ELR (cell line): ENCODE data around the gene CPTP.
A peak's percentile ranks its signal among the peaks of the same experiment; 100 is the strongest.
"Not testable (repeated sequence)": the region's sequence is repeated elsewhere in the genome, so short reads cannot be mapped to it uniquely, and the experiment has no call there.

ENCODE experiments used
- DNase-seq: peaks from one replicate; pipeline ENCODE4 v3.0.0-alpha.2; 2015; ENCODE audit warnings: low read depth

Gene CPTP

DNA sequence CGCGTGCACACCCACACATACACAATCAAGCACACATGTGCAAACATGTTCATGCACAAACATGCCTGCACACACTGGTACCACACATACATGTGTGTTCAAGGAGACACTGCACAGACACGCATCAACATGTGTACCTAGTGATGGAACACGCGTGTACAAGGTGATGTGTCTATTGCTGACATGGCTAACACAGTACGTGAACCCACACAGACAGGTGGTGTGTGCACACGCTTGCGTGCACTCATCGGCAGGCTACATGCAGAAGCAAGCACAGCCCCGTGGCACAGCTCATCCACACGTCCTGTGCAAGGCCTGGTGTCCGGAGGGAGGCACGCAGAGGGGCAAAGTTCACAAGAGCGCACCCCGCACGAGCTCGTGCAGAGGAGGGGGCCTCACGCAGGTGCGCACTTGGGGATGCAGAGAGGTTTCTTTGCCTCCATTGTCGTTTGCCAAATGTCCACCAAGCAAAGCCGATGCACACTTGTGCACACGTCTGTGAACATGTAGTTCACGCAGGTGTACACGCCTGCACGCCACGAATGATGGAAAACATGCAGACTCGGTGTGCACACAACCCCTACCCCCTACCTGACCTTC lies 17.8 kb upstream of the CPTP start:
- DNase-seq: no peak

DNA sequence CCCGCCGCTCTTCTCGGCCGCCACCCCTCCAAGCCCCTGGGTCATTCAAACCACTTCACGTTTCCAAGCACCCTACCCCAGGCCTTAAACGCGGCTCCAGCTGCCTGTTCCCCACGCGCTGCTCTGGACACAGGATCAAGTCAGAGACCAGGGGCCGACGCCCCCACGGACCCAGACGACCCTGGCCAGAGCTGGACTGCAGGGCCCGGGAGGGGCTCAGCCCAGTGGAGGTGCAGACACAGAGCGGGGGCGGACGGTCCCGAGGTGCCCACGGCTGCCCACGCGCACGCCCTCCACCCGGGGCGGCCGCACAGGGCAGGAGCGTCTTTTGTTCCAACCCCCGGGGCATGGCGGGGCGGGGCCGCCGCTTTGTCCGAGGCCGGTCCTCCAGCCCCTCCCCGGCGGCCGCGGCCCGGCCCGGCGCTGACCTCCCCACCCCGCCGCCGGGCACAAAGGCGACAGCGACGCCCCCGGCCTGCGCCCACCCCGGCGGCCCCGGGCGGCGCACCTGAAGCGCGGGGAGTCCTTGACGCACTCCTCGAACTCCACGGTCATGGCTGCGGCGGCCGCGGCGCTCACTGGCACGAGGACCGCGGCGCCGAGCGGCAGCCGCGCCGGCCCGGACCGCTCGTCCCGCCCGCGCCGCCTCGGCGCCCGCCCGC lies 17.2 kb upstream of the CPTP start:
- peak; percentile 47 for DNase-seq

DNA sequence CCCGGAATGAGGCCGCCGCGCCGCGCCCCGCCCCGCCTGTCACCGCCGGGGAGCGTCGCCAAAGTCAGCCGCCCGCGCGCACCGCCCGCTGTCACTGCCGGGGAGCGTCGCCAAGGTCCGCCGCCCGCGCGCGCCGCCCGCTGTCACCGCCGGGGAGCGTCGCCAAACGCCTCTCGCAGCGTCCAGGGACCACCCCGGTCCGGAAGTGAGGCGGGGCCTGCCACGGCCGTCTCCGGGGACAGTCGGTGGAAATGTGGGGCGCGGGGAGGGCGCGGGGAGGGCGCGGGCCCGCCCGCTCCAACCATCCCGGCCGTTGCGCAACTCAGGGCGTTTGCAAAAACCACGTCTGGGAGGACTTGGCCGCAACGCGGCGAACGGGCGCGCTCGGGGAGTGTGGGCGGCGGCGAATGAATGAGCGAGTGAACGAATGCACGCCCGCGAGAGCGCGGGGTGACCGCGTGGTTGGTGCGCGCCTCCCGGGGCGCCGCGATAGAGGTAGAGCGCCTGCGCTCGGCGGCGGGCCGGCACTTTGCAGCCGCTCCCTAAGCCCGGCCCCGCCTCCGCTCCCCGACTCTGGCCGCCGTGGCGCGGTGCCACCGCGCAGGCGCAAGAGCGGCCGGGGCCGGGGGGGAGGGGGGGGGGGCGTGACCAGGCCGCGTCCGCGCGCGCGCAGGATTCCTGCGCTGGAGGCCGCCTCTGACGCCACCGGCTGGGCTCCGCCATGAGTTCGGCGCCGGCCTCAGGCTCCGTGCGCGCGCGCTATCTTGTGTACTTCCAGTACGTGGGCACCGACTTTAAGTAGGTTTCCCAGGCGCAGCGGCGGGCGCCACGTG lies 16.5 kb upstream of the CPTP start, which contains the start of the genes ACAP3 and PUSL1:
TSS of gene ACAP3 (minus strand) at position 8 of the 833 bp plus-strand sequence. CDS start 115 bp downstream, outside the sequence.
TSS of gene PUSL1 (plus strand) at position 675 of the 833 bp plus-strand sequence. CDS start at position 722, 47 bp downstream.
- DNase-seq: peak; percentile 91

DNA sequence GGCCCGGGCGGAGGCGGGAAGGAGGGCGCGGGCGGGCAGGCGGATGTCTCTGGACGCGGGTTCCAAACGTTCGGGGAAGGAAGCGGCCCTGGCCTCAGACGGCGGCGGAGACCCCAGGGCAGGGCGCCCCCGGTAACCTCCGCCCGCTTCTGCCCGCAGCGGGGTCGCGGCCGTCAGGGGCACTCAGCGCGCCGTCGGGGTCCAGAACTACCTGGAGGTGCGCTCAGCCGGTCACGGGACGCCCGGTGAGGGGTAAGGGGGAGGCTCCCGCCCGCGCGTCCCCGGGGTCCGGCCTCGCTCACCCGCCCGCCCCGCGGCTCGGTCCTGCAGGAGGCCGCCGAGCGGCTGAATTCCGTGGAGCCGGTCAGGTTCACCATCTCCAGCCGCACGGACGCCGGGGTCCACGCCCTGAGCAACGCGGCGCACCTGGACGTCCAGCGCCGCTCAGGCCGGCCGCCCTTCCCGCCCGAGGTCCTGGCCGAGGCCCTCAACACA lies 15.8 kb upstream of the CPTP start:
- DNase-seq: no peak

DNA sequence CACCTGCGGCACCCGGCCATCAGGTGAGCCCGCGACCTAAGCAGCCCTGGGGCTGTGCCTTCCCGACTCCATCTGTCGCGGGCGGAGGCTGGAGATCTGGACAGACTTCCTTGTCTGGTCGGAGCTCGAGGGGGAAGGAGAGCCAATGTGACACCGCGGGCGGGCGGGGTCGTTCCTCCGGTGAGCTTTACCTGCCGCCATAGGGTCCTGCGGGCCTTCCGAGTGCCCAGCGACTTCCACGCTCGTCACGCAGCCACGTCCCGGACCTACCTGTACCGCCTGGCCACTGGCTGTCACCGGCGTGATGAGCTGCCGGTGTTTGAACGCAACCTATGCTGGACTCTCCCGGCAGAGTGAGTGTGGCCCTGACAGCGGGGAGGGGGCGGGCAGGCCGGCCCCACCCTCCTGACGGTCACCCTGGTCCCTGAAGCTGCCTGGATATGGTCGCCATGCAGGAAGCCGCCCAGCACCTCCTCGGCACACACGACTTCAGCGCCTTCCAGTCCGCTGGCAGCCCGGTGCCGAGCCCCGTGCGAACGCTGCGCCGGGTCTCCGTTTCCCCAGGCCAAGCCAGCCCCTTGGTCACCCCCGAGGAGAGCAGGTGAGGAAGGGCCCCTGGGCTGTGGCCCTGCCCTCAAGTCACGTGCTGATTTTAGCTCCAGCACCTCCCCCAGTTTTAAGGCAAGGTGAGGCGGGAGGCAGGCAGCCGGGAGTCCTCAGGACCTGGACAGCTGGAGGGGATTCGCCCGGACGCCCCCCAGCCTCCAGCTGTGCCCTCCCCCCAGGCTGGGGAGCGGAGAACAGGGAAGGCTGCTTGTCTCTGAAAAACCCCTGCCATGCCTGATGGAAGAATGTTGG lies 15.1 kb upstream of the CPTP start:
- peak; percentile 40 for DNase-seq

DNA sequence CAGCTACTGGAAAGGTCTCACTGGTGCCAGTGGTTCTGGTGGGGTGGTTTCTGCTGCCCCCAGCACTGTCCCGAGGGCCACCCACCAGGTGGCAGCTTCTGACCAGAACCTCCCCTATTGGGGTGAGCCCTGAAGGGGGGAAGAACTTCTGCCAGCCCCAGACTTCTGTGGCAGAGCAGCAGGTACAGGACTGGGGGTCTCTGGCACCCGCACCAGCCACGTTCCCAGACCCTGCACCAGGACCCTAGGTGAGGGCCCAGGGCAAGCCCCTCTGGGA lies 14.6 kb upstream of the CPTP start:
- no peak for DNase-seq

DNA sequence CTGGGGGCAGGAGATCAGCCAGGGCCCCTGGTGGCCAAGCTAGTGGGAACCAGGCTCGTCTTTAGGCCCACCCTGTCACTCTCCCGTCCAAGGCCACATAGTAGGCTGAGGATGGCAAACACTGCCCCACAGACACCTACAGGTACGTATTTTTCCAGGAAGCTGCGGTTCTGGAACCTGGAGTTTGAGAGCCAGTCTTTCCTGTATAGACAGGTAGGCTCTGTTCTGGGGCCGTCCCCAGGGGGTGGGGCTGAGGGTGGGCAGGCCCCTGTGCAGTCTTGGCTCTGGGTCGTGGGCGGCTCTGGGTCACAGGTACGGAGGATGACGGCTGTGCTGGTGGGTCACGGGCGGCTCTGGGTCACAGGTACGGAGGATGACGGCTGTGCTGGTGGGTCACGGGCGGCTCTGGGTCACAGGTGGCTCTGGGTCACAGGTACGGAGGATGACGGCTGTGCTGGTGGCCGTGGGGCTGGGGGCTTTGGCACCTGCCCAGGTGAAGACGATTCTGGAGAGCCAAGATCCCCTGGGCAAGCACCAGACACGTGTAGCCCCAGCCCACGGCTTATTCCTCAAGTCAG lies 14.0 kb upstream of the CPTP start:
- DNase-seq: no peak

DNA sequence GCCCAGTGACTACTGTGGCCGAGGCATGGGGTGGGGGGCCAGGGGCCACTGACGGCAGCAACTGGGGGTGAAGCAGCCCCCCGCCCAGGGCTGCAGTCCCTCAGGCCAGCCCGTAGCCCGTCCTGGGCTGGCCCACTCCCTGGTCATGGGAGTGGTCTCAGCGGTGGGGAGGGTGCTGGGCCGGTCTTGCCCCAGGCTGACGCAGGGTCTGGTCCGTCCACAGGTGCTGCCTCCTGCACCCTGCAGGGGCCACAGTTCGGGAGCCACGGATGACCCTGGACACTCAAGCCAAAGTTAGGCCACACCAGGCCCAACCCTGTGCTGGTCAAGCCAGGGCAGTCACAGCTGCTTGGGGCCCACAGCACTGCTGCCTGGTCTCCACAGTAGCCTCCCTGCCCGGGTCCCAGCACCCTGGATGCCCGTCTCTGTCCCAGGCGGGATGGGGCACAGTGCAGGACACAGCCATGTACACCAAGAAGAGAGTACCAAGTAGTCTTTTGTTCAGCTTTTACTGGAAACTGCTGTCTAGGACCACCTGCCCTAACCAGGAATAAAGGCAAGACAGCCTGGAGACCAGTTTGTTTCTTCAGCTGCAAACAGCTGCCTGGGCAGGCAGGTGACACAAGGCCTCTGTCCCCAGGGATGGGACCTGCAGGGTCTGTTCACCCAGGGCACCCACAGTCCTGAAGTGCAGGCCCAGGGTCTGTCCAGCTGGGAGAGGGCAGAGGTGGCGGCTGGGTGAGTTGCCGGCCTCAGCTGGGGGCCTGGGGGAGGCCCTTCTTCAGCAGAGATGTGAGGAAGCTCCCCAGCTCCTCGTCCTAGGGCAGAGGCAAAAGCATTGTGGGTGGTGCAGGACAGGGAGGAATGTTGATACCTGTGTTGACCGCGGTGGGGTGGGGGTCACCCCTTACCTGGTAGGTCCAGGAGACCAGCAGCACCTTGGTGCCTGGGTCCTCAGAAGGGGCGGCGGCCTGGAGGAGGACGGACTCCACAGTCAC lies 13.2 kb upstream of the CPTP start:
- no peak for DNase-seq

DNA sequence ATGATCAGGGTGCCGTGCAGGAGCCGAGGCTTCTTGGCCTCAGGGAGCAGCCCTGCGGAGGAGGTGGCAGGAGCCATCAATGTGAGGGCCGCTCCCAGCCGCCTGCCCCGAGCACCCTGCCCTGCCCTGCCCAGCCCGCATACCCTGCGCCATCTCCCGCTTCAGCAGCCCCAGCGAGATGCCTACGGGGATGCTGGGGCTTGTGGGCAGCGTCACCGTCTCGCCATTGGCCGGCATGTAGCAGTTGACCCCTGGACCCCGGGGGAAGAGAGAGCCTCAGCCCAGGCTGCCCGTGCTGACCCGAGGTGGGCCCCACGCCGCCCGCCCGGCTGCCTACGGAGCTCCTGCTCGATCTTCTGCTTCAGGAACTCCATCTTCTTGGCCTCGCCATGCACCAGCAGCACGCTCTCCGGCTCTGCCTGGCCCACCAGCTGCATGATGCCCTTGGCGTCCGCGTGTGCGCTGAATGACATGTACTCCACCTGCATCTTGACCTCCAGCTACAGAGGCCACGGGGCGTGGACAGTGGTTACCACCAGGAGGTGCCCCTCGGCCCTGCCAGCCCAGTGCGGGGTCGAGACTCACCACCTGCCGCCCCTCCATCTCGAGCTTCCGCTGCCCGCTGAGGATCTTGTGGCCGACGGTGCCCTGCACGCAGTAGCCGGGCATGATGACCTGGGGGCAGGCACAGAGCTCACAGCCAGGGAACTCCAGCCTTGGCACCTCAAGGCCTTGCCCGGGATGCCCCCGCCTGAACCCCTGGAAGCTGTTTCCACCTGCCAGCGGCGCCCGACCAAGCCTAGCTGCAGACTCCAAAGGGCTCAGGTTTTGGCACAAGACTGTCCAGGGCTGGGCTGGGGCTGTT lies 11.9 kb upstream of the CPTP start:
- no peak for DNase-seq

DNA sequence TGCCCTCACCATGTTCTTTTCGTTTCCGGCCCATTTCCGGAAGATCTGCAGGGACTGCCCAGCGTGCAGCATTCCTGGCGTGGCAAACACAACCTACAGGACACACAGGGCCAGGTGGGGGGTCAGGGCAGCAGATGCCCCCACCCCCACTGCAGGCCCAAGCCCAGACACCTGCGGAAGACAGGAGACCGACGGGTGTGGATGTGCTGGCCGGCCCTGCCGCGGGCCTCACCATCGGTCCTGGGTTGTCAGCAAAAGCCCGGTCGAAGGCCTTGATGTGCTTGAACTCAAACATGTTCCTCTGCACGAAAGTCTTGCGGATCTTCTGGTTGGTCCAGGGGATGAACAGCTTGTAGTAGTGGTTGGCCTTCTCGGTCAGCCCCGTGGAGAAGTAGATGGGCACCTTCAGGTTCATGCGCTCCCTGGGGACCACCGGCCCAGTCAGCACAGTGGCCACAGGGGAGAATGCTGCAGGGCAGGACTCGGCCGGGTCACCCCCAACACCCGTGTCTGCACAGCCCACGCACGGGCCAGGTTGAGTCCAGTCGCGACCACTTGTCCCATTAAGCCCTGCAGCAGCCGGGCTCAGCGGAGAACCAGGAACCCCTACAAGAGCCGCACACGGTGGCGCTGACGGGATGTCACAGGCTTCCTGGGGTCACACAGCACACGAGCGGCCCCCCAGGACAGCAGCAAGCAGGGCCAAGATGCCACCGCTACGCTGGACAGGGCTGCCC lies 10.9 kb upstream of the CPTP start:
- DNase-seq: no peak

DNA sequence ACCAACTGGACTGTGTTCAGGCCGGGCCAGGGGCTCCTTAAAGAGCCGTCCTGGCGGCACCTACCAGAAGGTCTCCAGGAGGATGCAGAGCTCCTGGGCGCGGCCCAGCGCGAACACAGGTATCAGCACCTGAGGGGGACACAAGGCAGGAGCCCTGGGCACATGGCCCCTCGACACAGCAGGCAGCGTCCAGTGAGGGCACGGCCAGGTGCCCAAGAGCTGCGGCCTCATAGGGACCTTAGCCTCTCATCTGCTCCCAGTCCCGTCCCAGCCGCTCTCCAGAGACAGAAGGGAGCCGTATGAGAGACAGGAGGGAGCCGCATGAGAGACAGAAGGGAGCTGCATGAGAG lies 10.4 kb upstream of the CPTP start:
- no peak for DNase-seq

DNA sequence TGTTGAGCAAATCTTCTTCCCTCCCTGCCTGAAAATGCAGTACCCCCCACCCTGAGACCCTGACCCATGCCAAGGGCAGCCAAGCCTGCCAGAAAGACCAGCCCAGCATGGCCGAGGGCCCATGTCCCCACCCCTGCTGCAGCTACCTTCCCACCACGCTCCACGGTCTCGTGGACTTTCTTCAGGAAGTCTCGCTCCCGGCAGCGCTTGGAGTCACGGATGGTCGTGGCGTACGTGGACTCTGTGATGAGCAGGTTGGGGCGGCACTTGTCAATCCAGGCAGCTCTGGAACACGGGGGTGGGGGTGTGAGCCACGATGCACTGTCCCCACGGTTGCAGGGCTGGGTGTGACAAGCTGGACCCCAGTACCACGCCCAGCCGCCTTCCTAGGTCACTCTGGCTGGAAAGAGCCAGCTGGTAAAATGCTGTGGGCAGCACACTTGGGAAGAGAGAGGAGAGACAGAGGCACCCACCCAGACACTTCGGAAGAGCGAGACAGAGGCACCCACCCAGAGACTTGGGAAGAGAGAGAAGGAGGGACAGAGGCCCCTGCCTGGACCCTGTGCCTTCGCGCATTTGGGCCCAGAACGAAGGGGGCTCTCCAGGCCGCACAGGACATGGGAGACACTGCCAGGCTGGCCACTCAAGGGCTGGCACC lies 9.8 kb upstream of the CPTP start:
- no peak for DNase-seq

DNA sequence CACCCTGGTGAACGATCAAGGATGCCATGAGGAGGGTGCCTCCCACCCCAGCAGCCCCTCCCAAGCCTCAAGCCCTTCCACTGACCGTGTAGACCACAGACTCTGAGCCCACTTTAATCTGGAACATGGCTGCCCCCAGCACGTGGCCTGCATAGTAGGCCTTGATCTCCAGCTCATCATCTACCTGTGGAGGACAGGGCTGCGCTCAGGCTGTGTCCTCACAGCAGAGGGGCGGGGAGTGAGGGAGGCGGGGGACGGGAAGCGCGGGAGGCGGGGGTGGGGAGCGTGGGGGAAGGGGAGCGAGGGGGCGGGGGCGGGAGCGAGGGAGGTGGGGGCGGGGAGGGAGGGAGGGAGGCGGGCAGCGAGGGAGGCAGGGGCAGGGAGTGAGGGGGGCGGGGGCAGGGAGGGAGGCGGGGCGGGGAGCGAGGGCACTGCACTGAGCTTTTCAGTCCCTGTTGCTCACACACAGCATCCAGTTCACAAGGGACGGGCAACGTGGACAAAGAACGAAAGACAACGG lies 9.1 kb upstream of the CPTP start:
- no peak for DNase-seq

DNA sequence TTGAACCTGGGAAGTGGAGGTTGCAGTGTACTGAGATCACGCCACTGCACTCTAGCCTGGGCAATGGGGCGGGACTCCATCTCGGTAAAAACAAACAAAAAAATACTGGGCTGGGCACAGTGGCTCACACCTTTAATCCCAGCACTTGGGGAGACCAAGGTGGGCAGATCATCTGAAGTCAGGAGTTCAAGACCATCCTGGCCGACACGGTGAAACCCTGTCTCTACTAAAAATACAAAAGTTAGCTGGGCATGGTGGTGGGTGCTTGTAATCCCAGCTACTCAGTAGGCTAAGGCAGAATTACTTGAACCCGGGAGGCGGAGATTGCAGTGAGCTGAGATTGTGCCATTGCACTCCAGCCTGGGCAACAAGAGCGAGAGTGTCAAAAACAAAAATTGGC lies 8.4 kb upstream of the CPTP start:
- not testable (repeated sequence) for DNase-seq

DNA sequence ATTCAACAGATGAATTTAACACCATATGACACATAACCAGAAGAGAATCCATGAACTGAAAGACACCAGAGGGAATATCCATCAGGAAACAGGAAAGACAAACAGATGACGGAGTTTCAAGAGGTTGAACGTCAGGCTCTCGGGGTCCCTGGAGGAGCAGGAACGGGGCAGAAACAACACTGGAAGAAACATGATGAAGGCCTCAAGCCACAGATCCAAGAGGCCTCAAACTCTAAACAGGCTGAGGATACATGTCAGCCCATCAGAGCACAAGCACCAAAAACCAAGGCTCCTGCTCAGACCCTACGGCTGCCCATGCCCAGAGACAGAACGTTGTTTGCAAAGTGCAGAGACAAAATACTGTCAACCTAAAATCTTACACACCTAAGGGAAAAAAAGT lies 7.2 kb upstream of the CPTP start:
- no peak for DNase-seq

DNA sequence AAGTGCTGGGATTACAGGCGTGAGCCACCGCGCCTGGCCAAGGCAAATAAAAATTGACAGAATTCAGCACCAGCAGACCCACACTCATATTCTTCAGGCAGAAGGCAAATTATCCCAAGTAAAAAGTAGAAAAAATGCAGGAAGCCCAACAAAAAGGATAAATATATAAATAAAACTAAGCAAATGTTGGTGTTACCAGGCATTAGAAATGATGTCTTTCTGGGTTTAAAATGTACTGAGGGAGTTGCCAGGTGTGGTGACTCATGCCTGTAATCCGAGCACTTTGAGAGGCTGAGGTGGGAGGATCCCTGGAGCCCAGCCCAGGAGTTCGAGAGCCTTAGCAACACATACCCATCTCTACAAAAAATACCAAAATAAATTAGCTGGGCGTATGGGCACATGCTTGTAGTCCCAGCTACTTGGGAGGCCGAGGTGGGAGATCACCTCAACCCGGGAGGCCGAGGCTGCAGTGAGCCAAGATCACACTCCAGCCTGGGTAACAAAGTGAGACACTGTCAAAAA lies 6.4 kb upstream of the CPTP start:
- DNase-seq: peak; percentile 88

DNA sequence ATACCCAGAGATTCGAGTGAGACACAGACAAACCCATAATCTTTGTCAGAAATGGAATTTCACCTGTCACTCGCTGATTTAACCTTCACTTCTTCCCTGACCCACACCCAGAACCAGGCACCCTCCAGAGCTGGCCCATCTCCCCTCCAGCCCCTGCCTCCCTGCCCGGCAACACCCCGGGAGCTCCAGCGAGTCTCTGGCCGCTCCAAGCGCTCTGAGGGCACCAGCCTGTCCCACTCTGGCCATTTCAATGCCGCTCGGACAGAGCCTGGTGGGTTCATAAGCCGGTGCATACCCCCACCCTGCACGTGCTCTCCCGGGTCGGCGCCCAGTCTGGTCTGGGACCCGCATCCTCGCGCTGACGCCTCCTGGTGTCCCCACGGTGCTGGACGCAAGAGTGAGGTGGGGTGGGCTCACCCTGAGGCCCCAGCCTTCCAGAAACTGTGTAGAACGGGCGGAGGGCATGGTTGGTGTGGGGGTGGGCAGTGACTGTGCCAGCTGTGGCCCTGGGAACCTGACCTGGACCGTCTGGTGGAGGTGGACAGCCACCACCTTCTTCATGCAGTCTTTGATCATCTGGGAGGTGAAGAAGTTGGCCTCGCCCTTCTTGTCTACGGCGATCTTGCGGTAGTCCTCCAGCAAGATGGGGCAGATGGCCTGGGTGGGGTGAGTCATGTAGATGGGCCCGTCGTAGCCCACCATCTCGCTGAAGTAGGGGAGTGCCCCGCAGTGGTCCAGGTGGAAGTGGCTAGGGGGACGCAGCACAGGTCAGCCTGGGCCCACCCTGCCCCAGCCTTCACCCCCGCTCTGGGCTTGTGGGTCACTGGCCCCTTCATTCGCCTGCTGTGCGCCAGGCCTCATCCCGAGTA lies 5.6 kb upstream of the CPTP start:
- no peak for DNase-seq
